LNCAP (cell line): ENCODE data around the gene AAMDC.

Experiments used
- TF ChIP-seq, protein P1 (sequence below): fragments of 450-650 bp; IDR thresholded peaks from 2 replicates; pipeline ENCODE4 v1.5.1; 2017; ENCODE audit warnings: mild to moderate bottlenecking

AAMDC gene

GRCh38 chr11:77820565-77821348 lies at the start of gene AAMDC, which contains the start of gene RSF1:
Gene AAMDC, plus strand, starts transcription at chr11:77821144. Its CDS starts 21,353 bp downstream, at chr11:77842497.
Gene RSF1, minus strand, starts transcription at chr11:77820722. Its CDS starts 8 bp downstream, at chr11:77820714.
- TF ChIP-seq, protein P1, sequence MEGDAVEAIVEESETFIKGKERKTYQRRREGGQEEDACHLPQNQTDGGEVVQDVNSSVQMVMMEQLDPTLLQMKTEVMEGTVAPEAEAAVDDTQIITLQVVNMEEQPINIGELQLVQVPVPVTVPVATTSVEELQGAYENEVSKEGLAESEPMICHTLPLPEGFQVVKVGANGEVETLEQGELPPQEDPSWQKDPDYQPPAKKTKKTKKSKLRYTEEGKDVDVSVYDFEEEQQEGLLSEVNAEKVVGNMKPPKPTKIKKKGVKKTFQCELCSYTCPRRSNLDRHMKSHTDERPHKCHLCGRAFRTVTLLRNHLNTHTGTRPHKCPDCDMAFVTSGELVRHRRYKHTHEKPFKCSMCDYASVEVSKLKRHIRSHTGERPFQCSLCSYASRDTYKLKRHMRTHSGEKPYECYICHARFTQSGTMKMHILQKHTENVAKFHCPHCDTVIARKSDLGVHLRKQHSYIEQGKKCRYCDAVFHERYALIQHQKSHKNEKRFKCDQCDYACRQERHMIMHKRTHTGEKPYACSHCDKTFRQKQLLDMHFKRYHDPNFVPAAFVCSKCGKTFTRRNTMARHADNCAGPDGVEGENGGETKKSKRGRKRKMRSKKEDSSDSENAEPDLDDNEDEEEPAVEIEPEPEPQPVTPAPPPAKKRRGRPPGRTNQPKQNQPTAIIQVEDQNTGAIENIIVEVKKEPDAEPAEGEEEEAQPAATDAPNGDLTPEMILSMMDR = peak; percentile 67

DNA sequence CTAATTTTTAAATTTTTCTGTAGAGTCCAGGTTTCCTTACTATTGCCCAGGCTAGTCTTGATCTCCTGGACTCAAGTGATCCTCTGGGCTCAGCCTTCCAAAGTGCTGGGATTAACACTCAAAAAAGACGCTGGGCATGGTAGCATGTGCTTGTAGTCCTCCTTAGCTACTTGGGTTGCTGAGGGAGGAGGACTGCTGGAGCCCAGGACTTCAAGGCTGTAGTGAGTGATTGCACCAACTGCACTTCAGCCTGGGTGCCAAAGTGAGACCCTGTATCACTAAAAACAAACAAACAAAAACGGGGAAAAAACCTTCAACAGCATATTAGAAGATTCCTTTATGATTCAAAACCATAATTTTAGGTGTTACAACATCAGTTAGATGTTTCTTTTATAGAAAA lies 45.0 kb upstream of the AAMDC start:
- TF ChIP-seq, protein P1 = no peak

- TF ChIP-seq, protein P1 = peak; percentile 53
These were observed 44.5 kb upstream of the AAMDC start for GRCh38 chr11:77776455-77776854.

GRCh38 chr11:77778118-77778517 lies 42.8 kb upstream of the AAMDC start:
- TF ChIP-seq, protein P1 = no peak

GRCh38 chr11:77778549-77778948 lies 42.4 kb upstream of the AAMDC start:
- TF ChIP-seq, protein P1 = no peak

DNA sequence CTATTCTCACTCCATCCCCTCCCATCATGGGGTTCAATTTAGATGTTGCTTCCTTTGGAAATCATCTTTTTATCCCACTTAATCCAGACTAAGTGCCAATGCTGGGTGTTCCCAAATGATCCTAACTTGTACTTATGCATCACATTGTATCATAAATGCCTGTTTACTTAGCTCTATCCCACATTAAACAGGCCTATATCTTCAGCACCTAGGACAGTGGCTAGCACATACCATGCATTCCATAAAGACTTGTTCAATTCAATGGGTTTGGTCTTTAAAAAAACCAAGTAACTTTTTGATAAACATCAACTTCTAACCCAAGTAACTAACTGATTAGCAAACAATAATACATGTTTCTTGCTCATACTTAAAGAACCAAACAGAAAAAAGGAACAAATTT lies 41.0 kb upstream of the AAMDC start:
- TF ChIP-seq, protein P1 = no peak

- TF ChIP-seq, protein P1 = no peak
These were observed 37.9 kb upstream of the AAMDC start for GRCh38 chr11:77783025-77783424.
